SU-DHL-6 (cell line): ENCODE results near the gene KASH5.

Source experiments
- H2AFZ ChIP-seq: fragments of 200-600 bp; sonication (generic); 2 replicates; pipeline ENCODE4 v1.6.1; 2014; ENCODE audit warnings: low read depth, mild to moderate bottlenecking, moderate library complexity, mixed read lengths, antibody characterized with exemption, low read length; ENCODE audit not compliant: severe bottlenecking
- H3F3A ChIP-seq: fragments of 200-600 bp; shearing (Covaris generic); 2 replicates; pipeline ENCODE4 v1.6.0; 2016; ENCODE audit warnings: antibody characterized with exemption, mild to moderate bottlenecking; ENCODE audit not compliant: insufficient read depth
- H3K27ac ChIP-seq: fragments of 200-600 bp; sonication (generic); 2 replicates; pipeline ENCODE4 v1.5.1; 2016; ENCODE audit warnings: low read depth, mild to moderate bottlenecking, low read length, moderate library complexity, mixed read lengths
- H3K27me3 ChIP-seq: fragments of 200-600 bp; sonication (generic), shearing (Covaris generic); 2 replicates; pipeline ENCODE4 v1.6.0; 2014; ENCODE audit warnings: mild to moderate bottlenecking, low read length
- H3K36me3 ChIP-seq: fragments of 200-600 bp; sonication (generic); 2 replicates; pipeline ENCODE4 v1.6.1; 2014; ENCODE audit warnings: mild to moderate bottlenecking, low read length, mixed read lengths
- H3K4me2 ChIP-seq: fragments of 300-600, 200-600 bp; shearing (Covaris generic), sonication (generic); 2 replicates; pipeline ENCODE4 v1.6.0; 2014; ENCODE audit warnings: low read length, low read depth, mild to moderate bottlenecking; ENCODE audit not compliant: poor library complexity, severe bottlenecking
- H3K4me3 ChIP-seq: fragments of 200-600 bp; sonication (generic); 2 replicates; pipeline ENCODE4 v1.5.1; 2014; ENCODE audit warnings: antibody characterized with exemption, low read length, mild to moderate bottlenecking, mixed read lengths; ENCODE audit not compliant: insufficient read depth, poor library complexity, severe bottlenecking
- H3K79me2 ChIP-seq: fragments of 200-600 bp; sonication (generic); 2 replicates; pipeline ENCODE4 v1.6.1; 2014; ENCODE audit warnings: mild to moderate bottlenecking, low read length, moderate library complexity; ENCODE audit not compliant: insufficient read depth
- H3K9ac ChIP-seq: fragments of 200-600 bp; sonication (generic); 2 replicates; pipeline ENCODE4 v1.7.0; 2014; ENCODE audit warnings: mild to moderate bottlenecking, low read length
- H3K9me2 ChIP-seq: fragments of 200-600 bp; sonication (generic); replicated peaks from 2 replicates; pipeline ENCODE4 v1.6.1; 2014; ENCODE audit warnings: low read length; ENCODE audit not compliant: insufficient read depth
- H3K9me3 ChIP-seq: fragments of 200-600 bp; sonication (generic); 2 replicates; pipeline ENCODE4 v1.6.1; 2014; ENCODE audit warnings: low read length, mixed read lengths; ENCODE audit not compliant: insufficient read depth
- H4K20me1 ChIP-seq: fragments of 200-600 bp; sonication (generic); 2 replicates; pipeline ENCODE4 v1.6.1; 2014; ENCODE audit warnings: low read depth, mild to moderate bottlenecking, antibody characterized with exemption, low read length, moderate library complexity, mixed read lengths
- EZH2phosphoT487 ChIP-seq: fragments of 200-600 bp; sonication (generic), shearing (Covaris generic); conservative IDR thresholded peaks from 2 replicates; pipeline ENCODE4 v1.6.1; 2018; ENCODE audit warnings: mild to moderate bottlenecking, antibody characterized with exemption, low read length, moderate library complexity, mixed read lengths
- TF ChIP-seq, protein P1 (sequence below): fragments of 200-600 bp; sonication (generic); IDR thresholded peaks from one replicate; pipeline ENCODE4 v1.5.1; 2017; ENCODE audit warnings: antibody characterized with exemption, mild to moderate bottlenecking, low read length, moderate library complexity; ENCODE audit not compliant: insufficient read depth, poor library complexity, severe bottlenecking

KASH5 gene

DNA sequence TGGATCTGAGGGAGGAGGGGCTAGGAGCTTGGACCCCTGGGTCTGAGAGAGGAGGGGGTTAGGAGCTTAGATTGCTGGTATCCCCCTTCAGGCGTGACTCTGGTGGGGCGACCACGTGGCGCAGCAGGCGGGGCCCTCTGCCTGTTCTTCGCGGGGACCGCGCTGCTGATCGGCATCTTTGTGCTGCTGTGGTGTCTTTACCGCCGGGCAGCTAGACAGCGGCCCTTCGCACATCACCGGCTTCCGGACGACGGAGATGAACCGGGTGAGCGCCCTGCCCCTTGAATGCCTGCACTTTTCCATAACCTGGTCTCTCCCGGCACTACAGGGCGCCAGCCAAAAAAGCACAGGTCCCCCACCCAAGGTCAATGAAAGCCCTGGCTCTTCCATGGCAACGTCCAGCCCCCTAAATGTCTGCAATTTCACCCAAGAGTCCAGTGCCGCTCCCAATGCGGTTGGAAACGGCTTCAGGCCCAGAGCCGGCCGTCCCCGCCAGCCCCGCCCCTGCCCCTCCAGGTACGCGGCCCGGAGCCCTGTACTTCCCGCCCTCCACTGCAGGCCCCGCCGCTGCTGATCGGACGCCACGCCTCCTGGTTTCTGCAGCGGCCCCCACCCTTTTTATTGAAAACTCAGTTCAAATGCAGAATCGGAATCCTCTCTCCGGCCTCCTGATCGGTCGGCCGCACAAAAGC lies 40.0 kb downstream of the KASH5 start:
- H3K79me2 ChIP-seq, result no peaks in the 10 kb centered on the region
- no peak overlapping the region for H3K9ac ChIP-seq
- no peaks in the 10 kb centered on the region for H3F3A ChIP-seq
- no peak overlapping the region for H3K27ac ChIP-seq
- no peaks in the 10 kb centered on the region for H3K9me2 ChIP-seq
- no peaks in the 10 kb centered on the region for H3K27me3 ChIP-seq
- H4K20me1 ChIP-seq, result no peaks in the 10 kb centered on the region
- H3K4me2 ChIP-seq, result no peak overlapping the region
- no peaks in the 10 kb centered on the region for H3K9me3 ChIP-seq
- no peak overlapping the region for H2AFZ ChIP-seq
- no peak for TF ChIP-seq EZH2phosphoT487
- TF ChIP-seq, protein P1, sequence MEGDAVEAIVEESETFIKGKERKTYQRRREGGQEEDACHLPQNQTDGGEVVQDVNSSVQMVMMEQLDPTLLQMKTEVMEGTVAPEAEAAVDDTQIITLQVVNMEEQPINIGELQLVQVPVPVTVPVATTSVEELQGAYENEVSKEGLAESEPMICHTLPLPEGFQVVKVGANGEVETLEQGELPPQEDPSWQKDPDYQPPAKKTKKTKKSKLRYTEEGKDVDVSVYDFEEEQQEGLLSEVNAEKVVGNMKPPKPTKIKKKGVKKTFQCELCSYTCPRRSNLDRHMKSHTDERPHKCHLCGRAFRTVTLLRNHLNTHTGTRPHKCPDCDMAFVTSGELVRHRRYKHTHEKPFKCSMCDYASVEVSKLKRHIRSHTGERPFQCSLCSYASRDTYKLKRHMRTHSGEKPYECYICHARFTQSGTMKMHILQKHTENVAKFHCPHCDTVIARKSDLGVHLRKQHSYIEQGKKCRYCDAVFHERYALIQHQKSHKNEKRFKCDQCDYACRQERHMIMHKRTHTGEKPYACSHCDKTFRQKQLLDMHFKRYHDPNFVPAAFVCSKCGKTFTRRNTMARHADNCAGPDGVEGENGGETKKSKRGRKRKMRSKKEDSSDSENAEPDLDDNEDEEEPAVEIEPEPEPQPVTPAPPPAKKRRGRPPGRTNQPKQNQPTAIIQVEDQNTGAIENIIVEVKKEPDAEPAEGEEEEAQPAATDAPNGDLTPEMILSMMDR, result no peak
- H3K4me3 ChIP-seq, result no peak overlapping the region
- H3K36me3 ChIP-seq, result no peaks in the 10 kb centered on the region

DNA sequence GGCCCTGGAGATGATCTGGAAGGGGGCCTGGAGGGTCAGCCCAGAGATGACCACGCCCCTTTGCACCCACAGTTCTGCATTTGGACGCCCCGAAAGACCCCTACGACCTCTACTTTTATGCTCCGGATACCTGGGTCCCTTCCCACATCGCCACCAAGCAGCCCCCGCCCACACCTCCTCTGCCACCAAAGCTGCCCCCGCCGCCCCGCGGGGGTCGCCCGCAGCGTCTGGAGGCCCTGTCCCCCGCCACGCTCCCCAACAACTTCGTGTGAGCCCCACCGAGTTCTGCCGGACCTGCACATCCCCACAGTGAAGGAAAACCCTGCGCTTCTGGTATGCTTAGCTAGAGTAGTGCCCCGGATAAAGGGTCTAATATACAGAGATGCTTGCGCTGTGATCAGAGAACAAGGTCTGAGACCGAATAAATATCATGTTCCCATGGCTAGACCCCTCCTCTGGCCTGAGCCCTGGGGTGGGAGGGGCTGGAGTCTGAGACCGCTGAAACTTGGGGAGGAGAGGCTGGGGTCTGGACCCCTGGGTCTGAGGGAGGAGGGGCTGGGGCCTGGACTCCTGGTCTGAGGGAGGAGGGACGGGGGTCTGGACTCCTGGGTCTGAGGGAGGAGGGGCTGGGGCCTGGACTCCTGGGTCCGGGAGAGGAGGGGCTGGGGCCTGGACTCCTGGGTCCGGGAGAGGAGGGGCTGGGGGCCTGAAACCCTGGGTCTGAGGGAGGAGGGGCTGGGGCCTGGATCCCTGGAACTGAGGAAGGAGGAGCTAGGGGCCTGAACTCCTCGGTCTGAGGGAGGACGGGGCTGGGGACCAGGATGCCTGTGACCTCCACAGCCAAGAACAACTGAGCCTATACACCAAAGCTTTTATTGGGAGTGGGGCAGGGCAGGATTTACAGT lies 40.8 kb downstream of the KASH5 start:
- no peak overlapping the region for H3K4me2 ChIP-seq
- no peak overlapping the region for H3K9ac ChIP-seq
- H3F3A ChIP-seq, result no peaks in the 10 kb centered on the region
- H3K9me2 ChIP-seq, result no peaks in the 10 kb centered on the region
- no peaks in the 10 kb centered on the region for H3K27me3 ChIP-seq
- H3K36me3 ChIP-seq, result no peaks in the 10 kb centered on the region
- no peak overlapping the region for H3K4me3 ChIP-seq
- no peak overlapping the region for H2AFZ ChIP-seq
- no peak overlapping the region for H3K27ac ChIP-seq
- H4K20me1 ChIP-seq, result no peaks in the 10 kb centered on the region
- H3K9me3 ChIP-seq, result no peaks in the 10 kb centered on the region
- TF ChIP-seq, protein P1, result no peak
- no peak for TF ChIP-seq EZH2phosphoT487
- H3K79me2 ChIP-seq, result no peaks in the 10 kb centered on the region

GRCh38 chr19:49430172-49430677 lies 42.2 kb downstream of the KASH5 start:
- H3K9me3 ChIP-seq, result no peaks in the 10 kb centered on the region
- H4K20me1 ChIP-seq, result no peaks in the 10 kb centered on the region
- H3K27me3 ChIP-seq, result no peaks in the 10 kb centered on the region
- H3K4me3 ChIP-seq, result no peak overlapping the region
- no peak overlapping the region for H3K27ac ChIP-seq
- H3K4me2 ChIP-seq, result no peak overlapping the region
- no peaks in the 10 kb centered on the region for H3K36me3 ChIP-seq
- no peak overlapping the region for H2AFZ ChIP-seq
- no peaks in the 10 kb centered on the region for H3F3A ChIP-seq
- H3K79me2 ChIP-seq, result no peaks in the 10 kb centered on the region
- no peaks in the 10 kb centered on the region for H3K9me2 ChIP-seq
- no peak overlapping the region for H3K9ac ChIP-seq
- no peak for TF ChIP-seq EZH2phosphoT487
- TF ChIP-seq, protein P1, result no peak
